GM18508 (cell line): ENCODE results near the gene IFNA13.
A peak's percentile ranks its signal among the peaks of the same experiment; 100 is the strongest.

Experiments
- ATAC-seq: cut with Tn5 transposase; IDR thresholded peaks from one replicate; pipeline ENCODE4 v1.9.1; 2021; ENCODE audit warnings: moderate number of reproducible peaks; ENCODE audit not compliant: insufficient read depth, unreplicated experiment

Gene IFNA13

GRCh38 chr9:21362287-21362686 lies 5.6 kb downstream of the IFNA13 start:
- ATAC-seq, result no peak

- peak; percentile 94 for ATAC-seq
These were observed 10.1 kb downstream of the IFNA13 start for GRCh38 chr9:21357479-21358460.

- ATAC-seq, result no peak
These were observed 17.1 kb downstream of the IFNA13 start, which contains the start of gene IFNA6 for GRCh38 chr9:21350787-21351186. Gene IFNA6 (minus strand): TSS chr9:21350887. CDS start chr9:21350887, 0 bp downstream.

GRCh38 chr9:21348430-21348970 lies 19.4 kb downstream of the IFNA13 start:
- no peak for ATAC-seq

- ATAC-seq, result no peak
These were observed 27.1 kb downstream of the IFNA13 start for GRCh38 chr9:21340735-21341134.

- ATAC-seq, result no peak
These were observed 31.4 kb downstream of the IFNA13 start for GRCh38 chr9:21336457-21336856.

- peak; percentile 69 for ATAC-seq
These were observed 32.9 kb downstream of the IFNA13 start, which contains the start of gene KLHL9 for GRCh38 chr9:21334701-21335632. Gene KLHL9 (minus strand): TSS chr9:21335404. CDS start chr9:21334859, 545 bp downstream.

- no peak for ATAC-seq
These were observed 34.6 kb downstream of the IFNA13 start for GRCh38 chr9:21333226-21333625.

GRCh38 chr9:21331676-21332402 lies 36.0 kb downstream of the IFNA13 start:
- ATAC-seq, result no peak

GRCh38 chr9:21326526-21327139 lies 41.2 kb downstream of the IFNA13 start:
- no peak for ATAC-seq

- no peak for ATAC-seq
These were observed 43.8 kb downstream of the IFNA13 start for GRCh38 chr9:21324047-21324446.

- ATAC-seq, result no peak
These were observed 44.9 kb downstream of the IFNA13 start for GRCh38 chr9:21322911-21323461.

GRCh38 chr9:21320465-21320864 lies 47.4 kb downstream of the IFNA13 start:
- ATAC-seq, result no peak

- no peak for ATAC-seq
These were observed 49.6 kb downstream of the IFNA13 start for GRCh38 chr9:21317956-21318923.
